Parathyroid adenoma (tissue), 2 donors: ENCODE measurements around the gene AQP2.

ENCODE experiments used
- H2AFZ ChIP-seq: fragments of 300-600 bp; sonication (generic); one replicate; pipeline ENCODE4 v1.7.0; 2017; ENCODE audit warnings: antibody characterized with exemption, mild to moderate bottlenecking
- H3K27ac ChIP-seq: fragments of 300-600 bp; sonication (generic); one replicate; pipeline ENCODE4 v1.7.0; 2017
- H3K27me3 ChIP-seq: fragments of 300-600 bp; sonication (generic); one replicate; pipeline ENCODE4 v1.7.0; 2017; ENCODE audit warnings: low read length; ENCODE audit not compliant: control insufficient read depth, insufficient read depth
- H3K36me3 ChIP-seq: fragments of 300-600 bp; sonication (generic); one replicate; pipeline ENCODE4 v1.7.0; 2017; ENCODE audit warnings: low read length; ENCODE audit not compliant: control insufficient read depth, insufficient read depth
- H3K4me1 ChIP-seq: fragments of 300-600 bp; sonication (generic); one replicate; pipeline ENCODE4 v1.7.0; 2017; ENCODE audit warnings: control low read depth
- H3K4me2 ChIP-seq: fragments of 300-600 bp; sonication (generic); one replicate; pipeline ENCODE4 v1.7.0; 2017; ENCODE audit warnings: low read length
- H3K4me3 ChIP-seq: fragments of 300-600 bp; sonication (generic); one replicate; pipeline ENCODE4 v1.7.0; 2017; ENCODE audit warnings: low read depth, low read length
- H3K79me2 ChIP-seq: fragments of 300-600 bp; sonication (generic); one replicate; pipeline ENCODE4 v1.7.0; 2017; ENCODE audit warnings: control low read depth
- H3K9ac ChIP-seq: fragments of 300-600 bp; sonication (generic); one replicate; pipeline ENCODE4 v1.7.0; 2017; ENCODE audit warnings: mild to moderate bottlenecking
- H3K9me3 ChIP-seq: fragments of 300-600 bp; sonication (generic); one replicate; pipeline ENCODE4 v1.7.0; 2017; ENCODE audit warnings: low read length; ENCODE audit not compliant: control insufficient read depth
- TF ChIP-seq, protein P1 (sequence below): fragments of 300-600 bp; sonication (generic); IDR thresholded peaks from one replicate; pipeline ENCODE4 v1.7.0; 2017; ENCODE audit warnings: antibody characterized with exemption, mild to moderate bottlenecking
- donor health status: primary hyperparathyroidism.

Gene AQP2

DNA sequence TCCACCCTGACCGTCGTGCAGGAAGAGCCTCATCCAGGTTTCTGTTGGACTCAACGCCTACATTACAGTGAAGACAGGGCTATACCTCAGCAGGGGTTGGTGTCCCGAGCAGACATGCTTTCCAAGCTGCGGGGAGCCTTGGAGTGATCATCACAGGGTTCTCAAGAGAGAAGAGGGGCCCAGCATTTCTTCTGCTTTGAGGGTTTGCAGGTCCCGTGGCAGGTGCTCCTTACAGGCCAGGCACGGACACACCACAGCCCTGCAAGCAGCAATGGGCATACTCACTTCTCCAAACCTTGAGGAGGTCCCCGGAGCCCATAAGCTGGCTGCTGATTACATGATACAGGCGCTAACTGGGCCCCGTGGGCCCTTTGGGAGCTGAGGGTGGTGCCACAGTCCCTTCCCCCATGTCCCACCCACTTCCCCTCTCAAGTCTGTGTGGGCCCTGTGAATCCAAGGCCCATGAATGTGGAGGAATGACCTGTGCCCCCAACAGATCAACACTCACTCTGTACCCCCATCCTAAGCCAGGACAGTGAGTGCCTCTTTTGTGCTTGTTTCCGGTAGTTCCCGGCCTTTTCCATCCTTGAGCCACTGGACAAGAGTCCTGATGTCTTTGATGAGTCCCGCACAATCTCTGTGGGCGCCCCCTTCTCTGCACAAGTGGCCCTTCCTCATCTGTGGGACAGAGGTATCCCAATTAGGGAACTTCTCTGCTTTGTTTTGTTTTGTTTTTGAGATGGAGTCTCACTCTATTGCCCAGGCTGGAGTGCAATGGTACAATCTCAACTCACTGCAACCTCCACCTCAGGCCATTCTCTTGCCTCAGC lies 1.1 kb downstream of the AQP2 start:
- Histone ChIP-seq H3K4me1 (peaks cover 4% of the 10 kb centered on the region), H3K9ac (no peak overlapping the region), H3K4me2 (no peak overlapping the region), H3K4me3 (no peak overlapping the region), H2AFZ (no peak overlapping the region), H3K9me3 (no peaks in the 10 kb centered on the region), H3K36me3 (no peaks in the 10 kb centered on the region), H3K27ac (no peak overlapping the region), H3K79me2 (no peaks in the 10 kb centered on the region), H3K27me3 (no peaks in the 10 kb centered on the region)
- TF ChIP-seq, protein P1, sequence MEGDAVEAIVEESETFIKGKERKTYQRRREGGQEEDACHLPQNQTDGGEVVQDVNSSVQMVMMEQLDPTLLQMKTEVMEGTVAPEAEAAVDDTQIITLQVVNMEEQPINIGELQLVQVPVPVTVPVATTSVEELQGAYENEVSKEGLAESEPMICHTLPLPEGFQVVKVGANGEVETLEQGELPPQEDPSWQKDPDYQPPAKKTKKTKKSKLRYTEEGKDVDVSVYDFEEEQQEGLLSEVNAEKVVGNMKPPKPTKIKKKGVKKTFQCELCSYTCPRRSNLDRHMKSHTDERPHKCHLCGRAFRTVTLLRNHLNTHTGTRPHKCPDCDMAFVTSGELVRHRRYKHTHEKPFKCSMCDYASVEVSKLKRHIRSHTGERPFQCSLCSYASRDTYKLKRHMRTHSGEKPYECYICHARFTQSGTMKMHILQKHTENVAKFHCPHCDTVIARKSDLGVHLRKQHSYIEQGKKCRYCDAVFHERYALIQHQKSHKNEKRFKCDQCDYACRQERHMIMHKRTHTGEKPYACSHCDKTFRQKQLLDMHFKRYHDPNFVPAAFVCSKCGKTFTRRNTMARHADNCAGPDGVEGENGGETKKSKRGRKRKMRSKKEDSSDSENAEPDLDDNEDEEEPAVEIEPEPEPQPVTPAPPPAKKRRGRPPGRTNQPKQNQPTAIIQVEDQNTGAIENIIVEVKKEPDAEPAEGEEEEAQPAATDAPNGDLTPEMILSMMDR = no peak

DNA sequence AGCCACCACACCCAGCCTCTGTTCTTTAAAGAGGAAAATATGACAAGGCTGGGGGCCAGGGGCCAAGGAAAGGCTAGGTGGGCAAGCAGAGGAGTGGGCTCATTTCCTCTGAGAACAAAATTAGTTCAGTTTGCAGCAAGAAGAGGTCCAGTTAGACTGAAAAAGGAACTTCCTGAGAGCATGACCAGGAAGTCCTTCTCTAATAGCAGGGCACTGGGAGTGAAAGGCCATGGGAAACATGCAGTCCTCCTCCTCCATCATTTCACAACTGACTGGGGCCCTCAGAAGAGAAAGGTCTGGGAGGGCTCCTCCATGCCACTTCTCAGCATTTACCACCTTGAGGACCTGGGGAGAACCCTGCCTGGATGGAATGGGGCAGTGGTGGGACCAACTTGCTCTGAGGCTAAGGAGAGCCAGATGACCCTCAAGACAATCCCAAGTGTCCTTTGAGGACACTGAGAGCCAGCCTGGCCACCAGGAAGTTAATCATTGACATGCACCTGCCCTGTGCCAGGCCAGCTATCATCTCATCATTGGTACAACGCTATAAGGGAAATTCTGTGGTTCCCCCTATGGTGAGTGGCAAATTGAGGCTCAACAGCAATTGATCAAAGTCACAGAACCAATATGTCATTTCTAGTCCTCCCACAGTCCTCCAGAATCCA lies 2.0 kb downstream of the AQP2 start:
- H3K9me3 ChIP-seq = no peaks in the 10 kb centered on the region
- no peak overlapping the region for H2AFZ ChIP-seq
- H3K4me3 ChIP-seq = no peak overlapping the region
- no peak overlapping the region for H3K27ac ChIP-seq
- H3K4me1 ChIP-seq = peaks cover 4% of the 10 kb centered on the region
- no peaks in the 10 kb centered on the region for H3K27me3 ChIP-seq
- no peaks in the 10 kb centered on the region for H3K79me2 ChIP-seq
- TF ChIP-seq, protein P1 = no peak
- no peak overlapping the region for H3K9ac ChIP-seq
- no peak overlapping the region for H3K4me2 ChIP-seq
- no peaks in the 10 kb centered on the region for H3K36me3 ChIP-seq

DNA sequence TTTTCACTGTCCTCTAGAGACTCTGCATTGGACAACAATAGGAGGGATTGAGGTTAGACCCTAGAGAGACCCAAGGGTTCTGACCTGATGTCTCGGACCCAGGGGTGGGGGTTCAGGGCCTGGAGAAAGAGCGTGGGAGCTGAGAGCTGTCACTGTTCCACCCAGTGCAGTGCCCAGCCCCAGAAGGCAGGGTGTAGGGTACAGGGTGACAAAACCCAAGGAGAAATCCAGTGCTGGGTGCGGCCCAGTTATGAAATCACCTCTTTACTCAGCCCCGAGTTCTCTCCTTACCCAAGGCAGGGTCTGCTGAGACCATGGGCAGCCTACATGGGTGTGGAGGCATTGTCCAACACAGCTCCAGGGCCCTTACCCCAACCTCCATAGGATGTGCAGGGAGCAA lies 2.6 kb downstream of the AQP2 start:
- Histone ChIP-seq H3K27ac (no peak overlapping the region), H3K79me2 (no peaks in the 10 kb centered on the region), H3K9ac (no peak overlapping the region), H3K27me3 (no peaks in the 10 kb centered on the region), H3K4me1 (peaks cover 4% of the 10 kb centered on the region), H3K36me3 (no peaks in the 10 kb centered on the region), H3K4me3 (no peak overlapping the region), H2AFZ (no peak overlapping the region), H3K4me2 (no peak overlapping the region), H3K9me3 (no peaks in the 10 kb centered on the region)
- TF ChIP-seq, protein P1 = no peak

DNA sequence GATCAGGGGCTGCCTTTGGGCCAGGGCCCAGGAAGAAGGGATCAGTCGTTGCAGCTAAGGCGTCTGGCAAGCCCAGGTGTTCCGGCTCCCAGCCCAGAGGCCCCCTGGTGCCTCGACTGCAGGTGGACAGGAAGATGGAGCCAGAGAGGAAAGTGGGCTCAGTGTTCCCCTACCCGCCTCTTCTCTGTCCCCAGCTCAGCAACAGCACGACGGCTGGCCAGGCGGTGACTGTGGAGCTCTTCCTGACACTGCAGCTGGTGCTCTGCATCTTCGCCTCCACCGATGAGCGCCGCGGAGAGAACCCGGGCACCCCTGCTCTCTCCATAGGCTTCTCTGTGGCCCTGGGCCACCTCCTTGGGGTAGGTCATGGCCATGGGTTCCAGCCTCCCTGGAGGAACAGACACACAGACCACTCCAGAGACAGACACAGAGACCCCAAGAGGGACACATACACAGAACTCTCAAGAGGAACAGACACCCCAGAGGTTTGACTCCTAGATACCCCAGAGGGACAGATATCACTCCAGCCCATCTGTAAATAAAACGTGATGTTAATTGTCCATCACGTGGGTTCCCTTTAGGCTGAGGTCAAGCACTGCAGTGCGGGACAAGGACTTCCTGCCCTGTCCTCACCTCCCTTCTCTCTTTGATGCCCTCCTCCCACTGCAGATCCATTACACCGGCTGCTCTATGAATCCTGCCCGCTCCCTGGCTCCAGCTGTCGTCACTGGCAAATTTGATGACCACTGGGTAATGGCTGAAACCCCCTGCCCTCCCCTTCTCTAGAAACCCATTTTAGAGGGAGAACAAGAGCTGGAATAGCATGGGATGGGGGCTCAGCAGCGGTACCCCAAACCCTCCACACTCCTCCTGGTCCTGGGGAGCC lies 3.7 kb downstream of the AQP2 start:
- Histone ChIP-seq H3K27ac (no peak overlapping the region), H3K27me3 (no peaks in the 10 kb centered on the region), H3K9ac (no peak overlapping the region), H3K4me3 (no peak overlapping the region), H2AFZ (no peak overlapping the region), H3K4me1 (peaks cover 4% of the 10 kb centered on the region), H3K36me3 (no peaks in the 10 kb centered on the region), H3K4me2 (no peak overlapping the region), H3K9me3 (no peaks in the 10 kb centered on the region), H3K79me2 (no peaks in the 10 kb centered on the region)
- TF ChIP-seq, protein P1 = no peak
